Measurements from ENCODE around the gene REV1.

- TF ChIP-seq REST (tag by site-specific recombination; IDR thresholded peaks at IDR 0.05) (no peak), CTCF (tag by site-specific recombination; IDR thresholded peaks at IDR 0.05) (no peak), SCRT1 (tag by site-specific recombination; IDR thresholded peaks at IDR 0.05; ENCODE audit: borderline replicate concordance) (no peak), EGR2 (tag by site-specific recombination; IDR thresholded peaks at IDR 0.05; ENCODE audit: low read depth) (no peak), ZNF354C (tag by site-specific recombination; IDR thresholded peaks at IDR 0.05; ENCODE audit: borderline replicate concordance, low read depth) (no peak), HIC1 (tag by site-specific recombination; IDR thresholded peaks at IDR 0.05) (no peak), ZNF146 (tag by site-specific recombination; IDR thresholded peaks at IDR 0.05) (no peak), ZNF670 (tag by site-specific recombination; IDR thresholded peaks at IDR 0.05; ENCODE audit: low read depth) (no peak), ZNF600 (tag by site-specific recombination; IDR thresholded peaks at IDR 0.05) (no peak), ZNF19 (tag by site-specific recombination; IDR thresholded peaks at IDR 0.05; ENCODE audit: low read depth) (no peak), SP2 (tag by site-specific recombination; IDR thresholded peaks at IDR 0.05) (no peak), HOXA7 (CRISPR knock-in tag; IDR thresholded peaks at IDR 0.05; ENCODE audit: borderline replicate concordance) (no peak), ZNF830 (tag by site-specific recombination; IDR thresholded peaks at IDR 0.05; ENCODE audit: low read depth) (no peak), TCF7L2 (IDR thresholded peaks at IDR 0.05; ENCODE audit: borderline replicate concordance, low read depth, low read length) (no peak)
These were observed 88.0 kb downstream of the REV1 start for GRCh38 chr2:99401841-99402240.
